ENCODE measurements around the gene GPC6. TPM values are rescaled to one million over a fixed set of nuclear protein-coding genes. Genes with fewer than 3 reads are reported as not detected.

The GPC6 gene
- polyA plus RNA-seq, 2 of the 4 experiments (the other 2 are of a cell fraction) = 8.0 to 14.4 TPM

DNA sequence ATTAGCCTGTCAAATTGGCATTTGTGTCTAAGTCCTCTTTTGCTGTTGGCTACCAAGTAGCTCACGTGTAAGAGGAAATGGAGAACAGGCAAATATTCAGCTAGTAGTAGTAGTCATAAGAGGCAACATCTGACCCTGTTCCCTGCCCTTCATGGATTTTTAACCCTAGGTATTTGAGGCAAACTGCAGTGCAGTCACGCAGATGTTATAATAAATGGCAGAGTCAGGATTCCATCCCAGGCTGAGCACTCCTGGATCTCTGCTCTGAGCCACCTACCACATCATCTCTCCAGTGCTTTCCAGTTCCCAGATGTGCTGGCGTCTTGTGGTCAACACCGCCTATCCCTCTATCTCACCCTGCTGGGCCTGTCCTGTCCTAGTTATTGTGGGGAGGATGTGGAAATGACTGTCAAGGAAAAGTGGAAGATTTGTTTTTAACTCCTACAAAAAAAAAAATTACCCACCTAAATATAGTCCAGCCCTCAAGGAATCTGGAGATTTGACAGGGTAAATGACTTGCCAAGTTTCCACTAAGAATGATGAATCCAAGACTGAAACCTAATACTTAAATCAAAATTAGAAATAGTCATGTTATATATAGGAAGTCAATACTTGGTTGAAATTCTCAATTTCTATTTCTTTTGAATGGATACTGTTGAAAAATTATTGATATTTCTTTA lies 322.9 kb downstream of the GPC6 start:
- H3K4me3 ChIP-seq = no peak overlapping the region
- no peak overlapping the region for H3K27ac ChIP-seq
- 57% methylated on average over 4 of the region's 4 CpGs for WGBS (ENCODE audit: missing lambda C conversion rate)
- ChIA-PET CTCF (no interaction called here), POLR2A (no interaction called here)
- DNase-seq (ENCODE audit: low read depth in 1 of 2, low spot score in 1 of 2) (no peak), ATAC-seq (no peak), FAIRE-seq (no peak)
- no peak overlapping the region for H3K4me2 ChIP-seq
- no peaks in the 10 kb centered on the region for H3K4me1 ChIP-seq
- no peaks in the 10 kb centered on the region for H3K9me3 ChIP-seq
- TF ChIP-seq, protein P1, sequence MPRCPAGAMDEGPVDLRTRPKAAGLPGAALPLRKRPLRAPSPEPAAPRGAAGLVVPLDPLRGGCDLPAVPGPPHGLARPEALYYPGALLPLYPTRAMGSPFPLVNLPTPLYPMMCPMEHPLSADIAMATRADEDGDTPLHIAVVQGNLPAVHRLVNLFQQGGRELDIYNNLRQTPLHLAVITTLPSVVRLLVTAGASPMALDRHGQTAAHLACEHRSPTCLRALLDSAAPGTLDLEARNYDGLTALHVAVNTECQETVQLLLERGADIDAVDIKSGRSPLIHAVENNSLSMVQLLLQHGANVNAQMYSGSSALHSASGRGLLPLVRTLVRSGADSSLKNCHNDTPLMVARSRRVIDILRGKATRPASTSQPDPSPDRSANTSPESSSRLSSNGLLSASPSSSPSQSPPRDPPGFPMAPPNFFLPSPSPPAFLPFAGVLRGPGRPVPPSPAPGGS (IDR thresholded peaks at IDR 0.05) = no peak
- TF ChIP-seq HDAC2 (IDR thresholded peaks at IDR 0.05) = no peak
- TF ChIP-seq MAZ (IDR thresholded peaks at IDR 0.05; ENCODE audit: borderline replicate concordance, low read depth, low read length) = no peak
- TF ChIP-seq, protein P2, sequence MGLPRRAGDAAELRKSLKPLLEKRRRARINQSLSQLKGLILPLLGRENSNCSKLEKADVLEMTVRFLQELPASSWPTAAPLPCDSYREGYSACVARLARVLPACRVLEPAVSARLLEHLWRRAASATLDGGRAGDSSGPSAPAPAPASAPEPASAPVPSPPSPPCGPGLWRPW (IDR thresholded peaks at IDR 0.05) = no peak
- no peak for TF ChIP-seq NFE2L2 (conservative IDR thresholded peaks at IDR 0.05; ENCODE audit: low read length)
- TF ChIP-seq, protein P3, sequence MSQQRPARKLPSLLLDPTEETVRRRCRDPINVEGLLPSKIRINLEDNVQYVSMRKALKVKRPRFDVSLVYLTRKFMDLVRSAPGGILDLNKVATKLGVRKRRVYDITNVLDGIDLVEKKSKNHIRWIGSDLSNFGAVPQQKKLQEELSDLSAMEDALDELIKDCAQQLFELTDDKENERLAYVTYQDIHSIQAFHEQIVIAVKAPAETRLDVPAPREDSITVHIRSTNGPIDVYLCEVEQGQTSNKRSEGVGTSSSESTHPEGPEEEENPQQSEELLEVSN (IDR thresholded peaks at IDR 0.05; ENCODE audit: borderline replicate concordance, low read depth) = no peak
- TF ChIP-seq ZFP36 (IDR thresholded peaks at IDR 0.05; ENCODE audit: borderline replicate concordance, partially characterized antibody) = no peak
- TF ChIP-seq GATA3 (IDR thresholded peaks at IDR 0.05; ENCODE audit: borderline replicate concordance) = no peak
- TF ChIP-seq NR3C1 (IDR thresholded peaks at IDR 0.05) = no peak
- no peak for TF ChIP-seq HOXA7 (CRISPR knock-in tag; IDR thresholded peaks at IDR 0.05)
- TF ChIP-seq JUNB (IDR thresholded peaks at IDR 0.05) = no peak
- no peak for TF ChIP-seq TP53 (CRISPR knock-in tag; IDR thresholded peaks at IDR 0.05)
- TF ChIP-seq, protein P4, sequence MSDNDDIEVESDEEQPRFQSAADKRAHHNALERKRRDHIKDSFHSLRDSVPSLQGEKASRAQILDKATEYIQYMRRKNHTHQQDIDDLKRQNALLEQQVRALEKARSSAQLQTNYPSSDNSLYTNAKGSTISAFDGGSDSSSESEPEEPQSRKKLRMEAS (IDR thresholded peaks at IDR 0.05) = no peak
- no peak for TF ChIP-seq POLR2AphosphoS2 (conservative IDR thresholded peaks at IDR 0.05; ENCODE audit: low read length)

DNA sequence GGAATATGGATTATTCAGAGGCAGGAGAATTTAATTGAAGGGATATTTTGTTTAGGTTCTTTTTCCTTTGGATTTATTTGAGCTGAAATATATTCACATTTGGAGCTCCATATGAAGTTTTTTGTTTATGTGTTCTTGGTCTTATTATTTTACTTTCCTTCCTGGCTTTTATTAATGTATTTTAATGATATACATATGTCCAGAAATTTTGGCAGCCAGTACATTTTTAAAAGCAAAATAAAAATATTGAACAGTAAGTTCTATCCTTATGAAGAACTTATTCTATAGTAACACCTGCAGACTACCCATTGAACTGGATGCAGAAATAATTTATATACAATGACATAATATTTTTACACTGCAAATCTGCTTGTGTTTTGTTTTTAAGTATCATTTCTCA lies 323.6 kb downstream of the GPC6 start:
- POLR2A ChIA-PET = no interaction called here
- H3K4me2 ChIP-seq = no peak overlapping the region
- no peak overlapping the region for H3K27ac ChIP-seq
- CTCF ChIA-PET = no interaction called here
- no peak overlapping the region for H3K4me3 ChIP-seq
- no peaks in the 10 kb centered on the region for H3K9me3 ChIP-seq
- no peaks in the 10 kb centered on the region for H3K4me1 ChIP-seq
- DNase-seq (ENCODE audit: low read depth in 1 of 2, low spot score in 1 of 2) (no peak), FAIRE-seq (no peak), ATAC-seq (no peak)
- TF ChIP-seq NPAS2 (CRISPR knock-in tag; IDR thresholded peaks at IDR 0.05; ENCODE audit: borderline replicate concordance) = no peak
- TF ChIP-seq, protein P5, sequence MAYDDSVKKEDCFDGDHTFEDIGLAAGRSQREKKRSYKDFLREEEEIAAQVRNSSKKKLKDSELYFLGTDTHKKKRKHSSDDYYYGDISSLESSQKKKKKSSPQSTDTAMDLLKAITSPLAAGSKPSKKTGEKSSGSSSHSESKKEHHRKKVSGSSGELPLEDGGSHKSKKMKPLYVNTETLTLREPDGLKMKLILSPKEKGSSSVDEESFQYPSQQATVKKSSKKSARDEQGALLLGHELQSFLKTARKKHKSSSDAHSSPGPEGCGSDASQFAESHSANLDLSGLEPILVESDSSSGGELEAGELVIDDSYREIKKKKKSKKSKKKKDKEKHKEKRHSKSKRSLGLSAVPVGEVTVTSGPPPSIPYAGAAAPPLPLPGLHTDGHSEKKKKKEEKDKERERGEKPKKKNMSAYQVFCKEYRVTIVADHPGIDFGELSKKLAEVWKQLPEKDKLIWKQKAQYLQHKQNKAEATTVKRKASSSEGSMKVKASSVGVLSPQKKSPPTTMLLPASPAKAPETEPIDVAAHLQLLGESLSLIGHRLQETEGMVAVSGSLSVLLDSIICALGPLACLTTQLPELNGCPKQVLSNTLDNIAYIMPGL (CRISPR knock-in tag; IDR thresholded peaks at IDR 0.05; ENCODE audit: borderline replicate concordance) = no peak
- no peak for TF ChIP-seq JUNB (IDR thresholded peaks at IDR 0.05)
- TF ChIP-seq HOXB5 (CRISPR knock-in tag; IDR thresholded peaks at IDR 0.05) = no peak
- TF ChIP-seq CEBPB (IDR thresholded peaks at IDR 0.05) = no peak
- no peak for TF ChIP-seq JUN (IDR thresholded peaks at IDR 0.05)
- TF ChIP-seq FOSB (CRISPR knock-in tag; IDR thresholded peaks at IDR 0.05) = no peak
- no peak for TF ChIP-seq ESRRA (IDR thresholded peaks at IDR 0.05; ENCODE audit: borderline replicate concordance, low read length)
- no peak for TF ChIP-seq KDM5A (IDR thresholded peaks at IDR 0.05)
- TF ChIP-seq MAFK (IDR thresholded peaks at IDR 0.05; ENCODE audit: partially characterized antibody) = no peak
- no peak for TF ChIP-seq HOXB13 (CRISPR knock-in tag; IDR thresholded peaks at IDR 0.05; ENCODE audit: low read depth)

Measured in A549 (cell line).